ENCODE results near the gene MARCKS. TPM values are rescaled to one million over a fixed set of nuclear protein-coding genes. Genes with fewer than 3 reads are reported as not detected.

MARCKS gene
- polyA plus RNA-seq, 1 experiment: 127 TPM

- TF ChIP-seq CTCF (IDR thresholded peaks at IDR 0.05; ENCODE audit: low read depth, low read length): no peak
- no peaks in the 10 kb centered on the region for H3K9me3 ChIP-seq (ENCODE audit: control insufficient read depth, insufficient read depth, low read length)
- no peak for DNase-seq (ENCODE audit: low read depth, low spot score)
- ChIA-PET POLR2A (no interaction called here), CTCF (no interaction called here)
- no peaks in the 10 kb centered on the region for H3K27me3 ChIP-seq (ENCODE audit: control insufficient read depth, insufficient read depth, low read length)
- H3K4me3 ChIP-seq (ENCODE audit: low read depth, low read length): no peak overlapping the region
- H3K27ac ChIP-seq (ENCODE audit: low read depth, low read length): no peak overlapping the region
Measured at GRCh38 chr6:113819169-113819830, 37.8 kb upstream of the MARCKS start.

GRCh38 chr6:113820761-113821160, 36.4 kb upstream of the MARCKS start:
- ChIA-PET CTCF (interaction anchor here (0.6 to 1.2 kb wide), 2 partner anchors 58 to 690 kb away, joined by 3 read pairs; no protein-coding TSS in a partner anchor), POLR2A (no interaction called here)
- Histone ChIP-seq H3K27ac (ENCODE audit: low read depth, low read length) (no peak overlapping the region), H3K9me3 (ENCODE audit: control insufficient read depth, insufficient read depth, low read length) (no peaks in the 10 kb centered on the region), H3K4me3 (ENCODE audit: low read depth, low read length) (no peak overlapping the region), H3K27me3 (ENCODE audit: control insufficient read depth, insufficient read depth, low read length) (no peaks in the 10 kb centered on the region)
- TF ChIP-seq CTCF (IDR thresholded peaks at IDR 0.05; ENCODE audit: low read depth, low read length): no peak
- no peak for DNase-seq (ENCODE audit: low read depth, low spot score)

GRCh38 chr6:113821445-113821844, 35.7 kb upstream of the MARCKS start:
- Histone ChIP-seq H3K27me3 (ENCODE audit: control insufficient read depth, insufficient read depth, low read length) (no peaks in the 10 kb centered on the region), H3K27ac (ENCODE audit: low read depth, low read length) (no peak overlapping the region), H3K9me3 (ENCODE audit: control insufficient read depth, insufficient read depth, low read length) (no peaks in the 10 kb centered on the region), H3K4me3 (ENCODE audit: low read depth, low read length) (no peak overlapping the region)
- TF ChIP-seq CTCF (IDR thresholded peaks at IDR 0.05; ENCODE audit: low read depth, low read length): no peak
- POLR2A ChIA-PET: no interaction called here
- no peak for DNase-seq (ENCODE audit: low read depth, low spot score)
- CTCF ChIA-PET: interaction anchor here (0.6 to 1.2 kb wide), 4 partner anchors 17 to 691 kb away, joined by 3 read pairs; no protein-coding TSS in a partner anchor

- CTCF ChIA-PET: no interaction called here
- Histone ChIP-seq H3K27me3 (ENCODE audit: control insufficient read depth, insufficient read depth, low read length) (no peaks in the 10 kb centered on the region), H3K27ac (ENCODE audit: low read depth, low read length) (no peak overlapping the region), H3K4me3 (ENCODE audit: low read depth, low read length) (no peak overlapping the region), H3K9me3 (ENCODE audit: control insufficient read depth, insufficient read depth, low read length) (no peaks in the 10 kb centered on the region)
- no peak for TF ChIP-seq CTCF (IDR thresholded peaks at IDR 0.05; ENCODE audit: low read depth, low read length)
- POLR2A ChIA-PET: no interaction called here
- DNase-seq (ENCODE audit: low read depth, low spot score): no peak
Measured at GRCh38 chr6:113823916-113824315, 33.2 kb upstream of the MARCKS start.

GRCh38 chr6:113824411-113824810, 32.7 kb upstream of the MARCKS start:
- no peaks in the 10 kb centered on the region for H3K9me3 ChIP-seq (ENCODE audit: control insufficient read depth, insufficient read depth, low read length)
- H3K27ac ChIP-seq (ENCODE audit: low read depth, low read length): no peak overlapping the region
- no peak for DNase-seq (ENCODE audit: low read depth, low spot score)
- no peak overlapping the region for H3K4me3 ChIP-seq (ENCODE audit: low read depth, low read length)
- no peak for TF ChIP-seq CTCF (IDR thresholded peaks at IDR 0.05; ENCODE audit: low read depth, low read length)
- CTCF ChIA-PET: no interaction called here
- no peaks in the 10 kb centered on the region for H3K27me3 ChIP-seq (ENCODE audit: control insufficient read depth, insufficient read depth, low read length)
- POLR2A ChIA-PET: no interaction called here
